T-helper 9 cell (primary cell): ENCODE data around the gene BTBD9.

Experiments used
- DNase-seq: peaks from one replicate; pipeline ENCODE4 v3.0.0-alpha.2; 2020

The BTBD9 gene

DNA sequence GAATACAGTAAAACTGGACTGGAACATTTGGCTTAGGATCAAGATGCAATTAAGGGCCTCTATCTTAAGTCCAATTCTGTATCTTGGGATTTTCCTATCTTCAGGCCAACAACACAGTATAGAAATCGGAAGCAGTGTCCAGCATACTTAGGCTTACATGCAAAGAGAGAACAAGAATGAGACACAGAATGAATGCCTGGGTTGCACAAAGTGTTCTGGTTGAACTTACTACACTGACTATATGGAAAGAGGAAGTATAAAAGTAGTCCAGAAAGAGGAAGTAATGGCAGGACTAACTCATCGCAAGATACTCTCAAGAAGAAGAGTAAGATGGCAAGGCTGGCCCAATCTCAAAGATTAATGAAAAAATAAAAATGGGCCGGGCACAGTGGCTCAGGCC, 87.6 kb downstream of the BTBD9 start:
- no peak for DNase-seq

- no peak for DNase-seq
Measured at GRCh38 chr6:38549795-38550194, 89.9 kb downstream of the BTBD9 start.

DNA sequence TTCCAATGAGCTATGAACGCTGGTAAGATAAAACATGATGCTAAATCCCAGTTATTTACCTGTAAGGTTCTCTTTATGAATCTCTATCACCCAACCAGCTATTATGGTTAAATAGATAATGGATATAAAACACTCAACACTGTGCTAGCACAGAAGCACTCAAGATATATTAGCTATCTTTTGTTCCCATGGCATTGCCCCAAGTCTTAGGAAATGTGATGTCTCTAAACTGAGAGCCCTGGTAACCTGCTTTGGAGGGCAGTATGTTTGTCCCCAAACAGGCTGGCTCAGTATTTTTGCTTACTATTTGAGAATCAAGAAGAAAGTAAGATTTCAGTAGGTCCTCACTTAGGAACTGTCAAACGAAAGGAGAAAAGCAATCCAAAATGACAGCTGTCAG, 90.5 kb downstream of the BTBD9 start:
- no peak for DNase-seq

DNA sequence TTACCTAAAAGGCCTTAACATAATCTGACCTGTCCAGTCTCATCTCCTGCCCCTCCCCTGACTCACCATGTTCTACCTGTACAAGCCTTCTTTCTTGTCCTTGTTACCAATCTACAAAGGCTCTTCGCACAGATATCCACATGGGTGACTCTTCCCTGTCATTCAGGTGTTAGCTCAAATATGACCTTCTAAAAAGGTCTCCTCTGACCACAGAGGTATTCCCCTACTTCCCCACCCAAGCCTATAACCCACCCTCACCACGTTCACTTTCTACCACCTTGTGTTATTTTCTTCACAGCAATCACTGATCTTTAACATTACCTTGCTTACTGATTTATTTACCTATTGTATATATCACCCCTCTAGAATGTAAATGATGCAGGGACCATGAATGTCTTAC, 96.7 kb downstream of the BTBD9 start:
- DNase-seq, result no peak

DNA sequence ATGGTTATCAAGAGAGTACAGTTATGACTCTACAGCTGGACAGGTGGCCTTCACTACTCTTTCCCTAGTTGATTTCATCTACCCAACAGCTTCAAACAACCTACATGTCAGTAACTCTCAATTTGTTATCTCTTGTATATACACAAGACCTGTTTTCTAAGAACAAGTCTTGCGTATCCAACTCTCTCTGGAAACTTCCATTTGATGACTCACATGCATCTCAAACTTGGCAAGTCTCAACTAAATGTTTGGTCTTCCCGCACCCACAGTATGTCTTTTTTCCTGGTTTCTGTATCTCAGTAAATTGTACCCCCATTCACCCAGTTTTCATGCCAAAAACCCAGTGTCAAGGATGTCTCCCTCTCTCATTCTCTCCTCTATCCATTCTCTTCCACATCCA, 97.7 kb downstream of the BTBD9 start:
- DNase-seq, result no peak

GRCh38 chr6:38533064-38533463, 106.7 kb downstream of the BTBD9 start:
- DNase-seq, result no peak

- DNase-seq, result no peak
Measured at GRCh38 chr6:38531134-38531533, 108.6 kb downstream of the BTBD9 start.

DNA sequence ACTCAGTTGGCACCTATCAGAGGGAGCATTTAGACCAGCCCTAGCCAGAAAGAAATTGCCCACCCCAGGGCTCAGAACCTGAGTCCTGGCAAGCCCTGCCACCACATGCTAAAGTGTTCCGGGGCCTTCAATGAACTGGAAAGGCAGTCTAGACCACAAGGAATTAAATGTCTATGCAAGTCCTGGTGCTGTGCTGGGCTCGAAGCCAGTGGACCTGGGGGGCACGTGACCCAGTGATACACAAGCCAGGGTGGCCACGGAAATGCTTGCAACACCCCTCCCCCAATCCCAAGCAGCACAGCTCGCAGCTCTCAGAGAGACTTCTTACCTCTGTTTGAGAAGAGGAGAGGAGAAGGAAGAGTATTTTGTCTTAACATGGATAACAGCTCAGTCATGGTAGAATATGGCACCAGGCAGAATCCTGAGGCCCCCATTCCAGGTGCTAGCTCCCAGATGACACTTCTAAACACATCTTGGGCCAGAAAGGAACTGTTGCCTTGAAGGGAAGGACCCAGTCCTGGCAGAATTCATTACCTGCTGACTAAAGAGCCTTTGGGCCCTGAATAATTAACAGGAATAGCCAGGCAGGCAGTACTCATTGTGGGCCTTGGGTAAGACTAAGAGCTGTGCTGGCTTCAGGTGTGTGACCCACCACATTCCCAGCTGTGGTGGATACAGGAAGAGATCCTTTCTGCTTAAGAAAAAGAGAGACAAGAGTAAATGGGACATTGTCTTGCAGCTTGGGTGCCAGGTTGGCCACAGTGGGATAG, 111.3 kb downstream of the BTBD9 start:
- no peak for DNase-seq

DNA sequence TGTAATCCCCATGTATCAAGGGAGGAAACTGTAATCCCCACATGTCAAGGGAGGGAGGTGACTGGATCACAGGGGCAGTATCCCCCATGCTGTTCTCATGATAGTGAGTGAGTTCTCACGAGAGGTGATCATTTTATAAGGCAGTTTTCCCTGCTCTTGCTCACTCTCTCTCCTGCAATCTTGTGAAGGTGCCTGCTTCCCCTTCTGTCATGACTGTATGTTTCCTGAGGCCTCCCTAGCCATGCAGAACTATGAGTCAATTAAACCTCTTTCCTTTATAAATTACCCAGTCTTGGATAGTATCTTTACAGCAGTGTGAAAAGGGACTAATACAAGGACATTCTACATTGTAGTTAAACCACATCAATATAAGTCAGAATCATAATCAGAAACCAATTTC, 112.4 kb downstream of the BTBD9 start:
- no peak for DNase-seq

DNA sequence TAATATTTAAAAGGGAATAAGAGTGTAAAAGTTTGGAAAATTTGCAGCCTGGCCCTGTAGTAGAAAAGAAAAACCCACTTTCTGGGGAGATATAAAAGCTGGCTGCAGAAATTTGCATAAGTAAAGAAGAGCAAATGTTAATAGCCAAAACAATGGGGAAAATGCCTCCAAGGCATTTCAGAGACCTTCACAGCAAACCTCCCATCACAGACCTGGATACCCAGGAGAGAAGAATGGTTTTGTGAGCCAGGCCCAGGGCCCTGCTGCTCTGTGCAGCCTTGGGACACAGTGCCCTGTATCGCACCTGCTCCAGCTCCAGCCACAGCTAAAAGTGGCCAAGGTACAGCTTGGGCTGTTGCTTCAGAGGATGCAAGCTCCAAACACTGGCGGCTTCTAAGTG, 113.8 kb downstream of the BTBD9 start:
- no peak for DNase-seq

DNA sequence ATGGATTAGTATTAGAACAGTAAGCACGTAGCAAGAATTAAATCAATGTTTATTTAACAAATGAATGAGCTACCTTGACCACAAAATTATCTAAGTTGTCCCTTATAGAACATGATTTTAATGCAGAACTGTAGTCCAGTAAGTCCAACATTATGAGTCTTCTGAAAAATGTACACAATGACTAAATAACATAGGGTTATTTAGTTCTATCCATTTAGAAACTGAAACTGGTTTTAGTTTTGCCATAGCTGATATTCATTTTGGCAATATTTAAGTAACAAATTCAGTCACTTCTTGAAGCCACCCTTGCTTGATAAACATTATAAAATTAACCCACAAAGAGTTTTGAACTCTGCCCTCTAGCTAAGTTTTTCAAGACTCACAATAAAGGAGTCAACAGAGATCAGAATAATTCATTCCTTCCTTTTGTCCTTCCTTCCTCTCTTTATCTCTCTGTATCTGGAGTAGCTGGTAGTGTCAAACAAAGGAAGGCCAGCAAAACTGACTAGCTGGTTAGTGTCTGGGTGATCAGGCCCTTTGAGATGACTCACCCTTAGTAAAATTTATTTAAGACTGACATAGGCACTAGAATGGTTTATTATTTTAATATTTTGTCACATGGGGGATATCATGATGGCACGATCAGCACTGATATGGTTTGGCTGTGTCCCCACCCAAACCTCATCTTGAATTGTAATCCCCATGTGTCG, 115.1 kb downstream of the BTBD9 start:
- no peak for DNase-seq

DNA sequence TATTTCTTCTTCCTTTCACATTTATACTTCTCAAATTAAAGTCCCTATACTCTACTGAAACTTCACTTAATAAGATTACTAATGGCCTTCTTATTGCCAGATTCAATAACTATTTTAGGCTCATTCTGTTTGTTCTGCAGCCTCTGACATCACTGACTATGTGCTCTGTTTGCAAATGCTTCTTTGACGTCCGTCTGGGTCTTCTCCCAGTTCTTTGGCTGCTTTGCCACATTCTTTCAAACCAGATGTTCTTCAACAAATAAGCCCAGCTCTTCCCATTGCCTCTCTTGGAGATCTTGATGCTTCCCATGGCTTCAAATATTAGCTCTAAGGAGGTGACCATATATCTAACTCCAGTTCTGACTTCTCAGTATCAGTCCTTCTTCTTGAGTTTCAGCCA, 117.4 kb downstream of the BTBD9 start:
- DNase-seq, result no peak

- no peak for DNase-seq
Measured at GRCh38 chr6:38518511-38519304, 121.0 kb downstream of the BTBD9 start.

DNA sequence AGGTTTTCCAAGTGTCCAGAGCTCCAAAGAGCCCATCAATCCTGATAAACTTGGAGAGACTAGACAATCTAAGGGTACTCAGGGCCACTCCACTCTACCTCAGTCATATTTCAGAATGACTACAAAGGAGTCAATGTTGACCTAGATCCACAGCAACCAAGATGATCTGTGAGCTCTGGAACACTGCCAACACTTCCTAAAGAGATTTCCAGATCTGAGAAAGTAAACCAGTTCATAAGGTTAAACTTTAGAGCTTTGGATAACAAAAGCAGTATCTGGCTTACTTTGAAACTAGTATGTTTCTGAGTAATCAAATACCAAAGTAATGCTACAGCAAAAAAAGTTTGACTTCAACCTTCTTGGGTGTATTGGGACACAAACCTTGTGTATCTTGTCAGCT, 122.7 kb downstream of the BTBD9 start:
- no peak for DNase-seq

DNA sequence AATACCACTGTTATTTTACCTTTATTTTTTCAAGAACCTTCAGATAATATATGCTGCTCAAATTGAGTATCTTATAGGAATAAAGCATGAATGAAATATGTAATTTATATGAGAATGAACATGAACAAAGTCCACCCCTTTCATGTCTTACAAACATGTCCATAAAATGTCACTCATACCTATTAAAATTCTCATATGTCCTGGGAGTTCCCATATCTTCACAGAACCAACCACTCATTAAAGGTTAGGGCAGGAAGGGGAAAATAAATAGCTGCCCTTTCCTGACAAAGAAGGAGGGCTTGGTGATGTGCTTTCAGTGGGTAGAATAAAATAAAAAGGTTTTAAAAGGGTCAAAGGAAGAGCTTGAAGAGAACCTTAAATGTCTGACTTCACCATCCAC, 125.3 kb downstream of the BTBD9 start:
- DNase-seq, result no peak

GRCh38 chr6:38512211-38512610, 127.5 kb downstream of the BTBD9 start:
- no peak for DNase-seq

DNA sequence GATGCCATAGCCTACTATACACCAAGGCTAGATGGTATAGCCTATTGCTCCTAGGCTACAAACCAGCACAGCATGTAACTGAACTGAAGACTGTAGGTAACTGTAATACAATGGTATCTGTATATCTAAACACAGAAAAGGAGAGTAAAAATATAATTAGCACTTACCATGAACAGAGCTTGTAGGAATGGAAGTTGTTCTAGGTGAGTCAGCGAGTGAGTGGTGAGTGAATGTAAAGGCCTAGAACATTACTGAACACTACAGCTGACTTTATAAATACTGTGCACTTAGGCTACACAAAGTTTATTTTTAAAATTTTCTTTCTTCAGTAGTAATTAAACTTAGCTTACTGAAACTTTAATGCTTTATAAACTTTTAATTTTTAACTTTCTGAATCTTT, 129.5 kb downstream of the BTBD9 start:
- no peak for DNase-seq

- DNase-seq, result no peak
Measured at GRCh38 chr6:38509713-38510112, 130.0 kb downstream of the BTBD9 start.

- DNase-seq, result no peak
Measured at GRCh38 chr6:38508894-38509293, 130.8 kb downstream of the BTBD9 start.

GRCh38 chr6:38508286-38508685, 131.4 kb downstream of the BTBD9 start:
- no peak for DNase-seq

DNA sequence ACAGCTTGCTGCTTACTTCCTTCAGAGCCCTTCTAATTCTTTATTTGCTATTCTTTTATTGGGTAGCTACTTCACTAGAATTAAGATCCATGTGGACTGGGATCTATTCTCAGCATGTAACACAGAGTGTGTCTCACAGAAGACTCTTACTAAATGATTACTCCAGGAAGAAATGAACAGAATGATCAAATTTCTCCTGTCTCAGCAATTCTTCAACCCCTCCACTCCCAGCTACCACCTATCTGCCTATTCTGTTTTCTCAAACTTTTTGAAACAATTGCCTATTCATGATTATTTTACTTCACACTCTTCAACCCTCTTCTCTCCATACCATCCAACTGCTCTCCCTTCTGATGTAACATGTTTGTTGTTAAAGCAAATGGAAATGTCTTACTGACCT, 132.6 kb downstream of the BTBD9 start:
- DNase-seq, result no peak

- no peak for DNase-seq
Measured at GRCh38 chr6:38505826-38506225, 133.9 kb downstream of the BTBD9 start.

DNA sequence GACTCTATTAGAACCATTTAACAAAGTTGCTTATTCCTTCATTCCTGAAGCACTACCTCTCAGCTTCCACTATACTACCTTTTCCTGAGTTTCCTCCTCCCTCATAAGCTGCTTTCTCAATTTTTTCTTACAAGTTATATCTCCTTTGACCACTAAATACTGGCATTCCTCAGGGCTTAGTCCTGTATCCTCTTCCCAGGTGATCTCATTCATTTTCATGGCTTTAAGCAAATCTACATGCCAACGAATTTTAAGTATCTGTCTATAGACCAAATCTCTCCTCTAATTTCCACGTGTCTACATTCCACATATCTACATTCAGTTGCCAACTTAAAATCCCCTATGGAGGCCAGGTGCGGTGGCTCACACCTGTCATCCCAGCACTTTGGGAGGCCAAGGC, 134.7 kb downstream of the BTBD9 start:
- DNase-seq, result no peak
